ENCODE results near the gene ASPA. TPM values are rescaled to one million over a fixed set of nuclear protein-coding genes. Genes with fewer than 3 reads are reported as not detected.
"Not testable (repeated sequence)": the region's sequence is repeated elsewhere in the genome, so short reads cannot be mapped to it uniquely, and the experiment has no call there.

ASPA gene
- not detected for polyA plus RNA-seq (2013, experiment 1 of 2)
- not detected for polyA plus RNA-seq (2013, experiment 2 of 2)

GRCh38 chr17:3475812-3476610, at the start of gene ASPA:
TSS of gene ASPA (plus strand) at chr17:3475997. CDS start at chr17:3476160, 163 bp downstream.
- peaks cover 0 to 2% of the 10 kb centered on the region in 2 donors for H3K9me3 ChIP-seq (replicated peaks in 1 of 2; ENCODE audit: control insufficient read depth in 2 of 2, insufficient read depth in 1 of 2, low read depth in 1 of 2, low read length in 2 of 2)
- no peak within 1 kb of the TSS for H3K23ac ChIP-seq (ENCODE audit: low read depth, low read length, poor library complexity)
- H3K4me1 ChIP-seq (ENCODE audit: control insufficient read depth in 2 of 2, insufficient read depth in 1 of 2, low read depth in 1 of 2, low read length in 2 of 2): no peaks in the 10 kb centered on the region
- DNase-seq (ENCODE audit: low spot score): no peak
- H3K27ac ChIP-seq (replicated peaks; ENCODE audit: low read length): no peak within 1 kb of the TSS
- no peak within 1 kb of the TSS for H2BK15ac ChIP-seq (ENCODE audit: low read length)
- no peak within 1 kb of the TSS for H2AK5ac ChIP-seq (ENCODE audit: low read depth, low read length)
- H2AFZ ChIP-seq (ENCODE audit: low read length): no peak within 1 kb of the TSS
- H3K36me3 ChIP-seq (replicated peaks in 1 of 2; ENCODE audit: control insufficient read depth in 2 of 2, insufficient read depth in 2 of 2, low read length in 2 of 2): no peaks in the 10 kb centered on the region
- no peak within 1 kb of the TSS for H2BK5ac ChIP-seq (ENCODE audit: low read length)
- H3K79me1 ChIP-seq (ENCODE audit: low read depth, low read length): no peaks in the 10 kb centered on the region
- H3K9ac ChIP-seq (ENCODE audit: low read depth, low read length, poor library complexity): no peak within 1 kb of the TSS
- H3K4me2 ChIP-seq (ENCODE audit: insufficient read depth, low read length, poor library complexity, severe bottlenecking): no peak within 1 kb of the TSS
- H3K4me3 ChIP-seq (ENCODE audit: low read length in 2 of 2): no peak within 1 kb of the TSS
- no peak within 1 kb of the TSS for H3K14ac ChIP-seq (ENCODE audit: low read length)
- H4K91ac ChIP-seq (ENCODE audit: low read depth, low read length, poor library complexity): no peak within 1 kb of the TSS
- peaks cover 0 to 10% (median 0%) of the 10 kb centered on the region in 3 experiments for H3K27me3 ChIP-seq (ENCODE audit: control insufficient read depth in 3 of 3, insufficient read depth in 3 of 3, low read depth in 1 of 3, low read length in 3 of 3)
- no peak within 1 kb of the TSS for H2BK12ac ChIP-seq (ENCODE audit: low read length)
- H2BK120ac ChIP-seq (ENCODE audit: low read depth, low read length): no peak within 1 kb of the TSS
- no CpG with 5 or more reads among the region's 7 CpGs for WGBS, 2 donors (ENCODE audit: extremely low coverage in 2 of 2, insufficient read length in 2 of 2, insufficient replicate concordance in 1 of 2)
- H3K4ac ChIP-seq (ENCODE audit: low read length): no peak within 1 kb of the TSS
- no peak within 1 kb of the TSS for H4K8ac ChIP-seq (ENCODE audit: low read depth, low read length)
- no peak within 1 kb of the TSS for H3K18ac ChIP-seq (ENCODE audit: low read length)

GRCh38 chr17:3433215-3433614, 42.6 kb upstream of the ASPA start:
- DNase-seq (ENCODE audit: low spot score); H3K23ac ChIP-seq (ENCODE audit: low read depth, low read length, poor library complexity); H3K9me3 ChIP-seq (replicated peaks in 1 of 2; ENCODE audit: control insufficient read depth in 2 of 2, insufficient read depth in 1 of 2, low read depth in 1 of 2, low read length in 2 of 2); H2BK5ac ChIP-seq (ENCODE audit: low read length); H3K4me1 ChIP-seq (ENCODE audit: control insufficient read depth in 2 of 2, insufficient read depth in 1 of 2, low read depth in 1 of 2, low read length in 2 of 2); H4K8ac ChIP-seq (ENCODE audit: low read depth, low read length); H3K4me3 ChIP-seq (ENCODE audit: low read length in 2 of 2); H2BK12ac ChIP-seq (ENCODE audit: low read length); H3K79me1 ChIP-seq (ENCODE audit: low read depth, low read length); H2BK15ac ChIP-seq (ENCODE audit: low read length); H4K91ac ChIP-seq (ENCODE audit: low read depth, low read length, poor library complexity); H2AFZ ChIP-seq (ENCODE audit: low read length); H3K27ac ChIP-seq (replicated peaks; ENCODE audit: low read length); H2AK5ac ChIP-seq (ENCODE audit: low read depth, low read length); H3K36me3 ChIP-seq (replicated peaks in 1 of 2; ENCODE audit: control insufficient read depth in 2 of 2, insufficient read depth in 2 of 2, low read length in 2 of 2); H2BK120ac ChIP-seq (ENCODE audit: low read depth, low read length); H3K27me3 ChIP-seq (ENCODE audit: control insufficient read depth in 3 of 3, insufficient read depth in 3 of 3, low read depth in 1 of 3, low read length in 3 of 3); H3K4ac ChIP-seq (ENCODE audit: low read length); H3K9ac ChIP-seq (ENCODE audit: low read depth, low read length, poor library complexity); H3K4me2 ChIP-seq (ENCODE audit: insufficient read depth, low read length, poor library complexity, severe bottlenecking): not testable (repeated sequence)
- peak overlapping the region; percentile 28 for H3K18ac ChIP-seq (ENCODE audit: low read length)
- peak overlapping the region; percentile 2 for H3K14ac ChIP-seq (ENCODE audit: low read length)
- no CpG with 5 or more reads among the region's 7 CpGs for WGBS, 2 donors (ENCODE audit: extremely low coverage in 2 of 2, insufficient read length in 2 of 2, insufficient replicate concordance in 1 of 2)

GRCh38 chr17:3433741-3434140, 42.1 kb upstream of the ASPA start, which contains the start of gene OR1E2:
TSS of gene OR1E2 (minus strand) at chr17:3433841. CDS start at chr17:3433841, 0 bp downstream.
- Histone ChIP-seq H3K4me2 (ENCODE audit: insufficient read depth, low read length, poor library complexity, severe bottlenecking) (no peak within 1 kb of the TSS), H3K23ac (ENCODE audit: low read depth, low read length, poor library complexity) (no peak within 1 kb of the TSS), H3K27me3 (ENCODE audit: control insufficient read depth in 3 of 3, insufficient read depth in 3 of 3, low read depth in 1 of 3, low read length in 3 of 3) (no peaks in the 10 kb centered on the region), H2AK5ac (ENCODE audit: low read depth, low read length) (no peak within 1 kb of the TSS), H4K91ac (ENCODE audit: low read depth, low read length, poor library complexity) (no peak within 1 kb of the TSS), H3K9me3 (replicated peaks in 1 of 2; ENCODE audit: control insufficient read depth in 2 of 2, insufficient read depth in 1 of 2, low read depth in 1 of 2, low read length in 2 of 2) (no peaks in the 10 kb centered on the region), H2AFZ (ENCODE audit: low read length) (no peak within 1 kb of the TSS), H2BK15ac (ENCODE audit: low read length) (no peak within 1 kb of the TSS), H3K4ac (ENCODE audit: low read length) (no peak within 1 kb of the TSS), H3K4me1 (ENCODE audit: control insufficient read depth in 2 of 2, insufficient read depth in 1 of 2, low read depth in 1 of 2, low read length in 2 of 2) (no peaks in the 10 kb centered on the region), H2BK120ac (ENCODE audit: low read depth, low read length) (no peak within 1 kb of the TSS), H3K79me1 (ENCODE audit: low read depth, low read length) (no peaks in the 10 kb centered on the region), H3K36me3 (replicated peaks in 1 of 2; ENCODE audit: control insufficient read depth in 2 of 2, insufficient read depth in 2 of 2, low read length in 2 of 2) (no peaks in the 10 kb centered on the region), H3K14ac (ENCODE audit: low read length) (peak within 1 kb of the TSS; percentile 2), H3K18ac (ENCODE audit: low read length) (peak within 1 kb of the TSS; percentile 28), H2BK12ac (ENCODE audit: low read length) (no peak within 1 kb of the TSS), H3K9ac (ENCODE audit: low read depth, low read length, poor library complexity) (no peak within 1 kb of the TSS), H2BK5ac (ENCODE audit: low read length) (no peak within 1 kb of the TSS), H3K27ac (replicated peaks; ENCODE audit: low read length) (no peak within 1 kb of the TSS), H4K8ac (ENCODE audit: low read depth, low read length) (no peak within 1 kb of the TSS), H3K4me3 (ENCODE audit: low read length in 2 of 2) (no peak within 1 kb of the TSS)
- WGBS, 2 donors (ENCODE audit: extremely low coverage in 2 of 2, insufficient read length in 2 of 2, insufficient replicate concordance in 1 of 2): no CpG with 5 or more reads among the region's 3 CpGs
- no peak for DNase-seq (ENCODE audit: low spot score)

GRCh38 chr17:3438368-3438767, 37.4 kb upstream of the ASPA start:
- Histone ChIP-seq H3K79me1 (ENCODE audit: low read depth, low read length) (no peaks in the 10 kb centered on the region), H2BK120ac (ENCODE audit: low read depth, low read length) (no peak overlapping the region), H3K27ac (replicated peaks; ENCODE audit: low read length) (no peak overlapping the region), H3K4me1 (ENCODE audit: control insufficient read depth in 2 of 2, insufficient read depth in 1 of 2, low read depth in 1 of 2, low read length in 2 of 2) (no peaks in the 10 kb centered on the region), H3K14ac (ENCODE audit: low read length) (no peak overlapping the region), H3K27me3 (ENCODE audit: control insufficient read depth in 3 of 3, insufficient read depth in 3 of 3, low read depth in 1 of 3, low read length in 3 of 3) (peaks cover 0 to 2% (median 0%) of the 10 kb centered on the region in 3 experiments), H4K91ac (ENCODE audit: low read depth, low read length, poor library complexity) (no peak overlapping the region), H3K18ac (ENCODE audit: low read length) (no peak overlapping the region), H3K4me2 (ENCODE audit: insufficient read depth, low read length, poor library complexity, severe bottlenecking) (no peak overlapping the region), H2BK12ac (ENCODE audit: low read length) (no peak overlapping the region), H2AFZ (ENCODE audit: low read length) (no peak overlapping the region), H3K36me3 (replicated peaks in 1 of 2; ENCODE audit: control insufficient read depth in 2 of 2, insufficient read depth in 2 of 2, low read length in 2 of 2) (no peaks in the 10 kb centered on the region), H2BK5ac (ENCODE audit: low read length) (no peak overlapping the region), H4K8ac (ENCODE audit: low read depth, low read length) (no peak overlapping the region), H2BK15ac (ENCODE audit: low read length) (no peak overlapping the region), H3K23ac (ENCODE audit: low read depth, low read length, poor library complexity) (no peak overlapping the region), H2AK5ac (ENCODE audit: low read depth, low read length) (no peak overlapping the region), H3K9ac (ENCODE audit: low read depth, low read length, poor library complexity) (no peak overlapping the region), H3K9me3 (replicated peaks in 1 of 2; ENCODE audit: control insufficient read depth in 2 of 2, insufficient read depth in 1 of 2, low read depth in 1 of 2, low read length in 2 of 2) (no peaks in the 10 kb centered on the region), H3K4ac (ENCODE audit: low read length) (no peak overlapping the region), H3K4me3 (ENCODE audit: low read length in 2 of 2) (no peak overlapping the region)
- DNase-seq (ENCODE audit: low spot score): no peak
- WGBS, 2 donors (ENCODE audit: extremely low coverage in 2 of 2, insufficient read length in 2 of 2, insufficient replicate concordance in 1 of 2): no CpG with 5 or more reads among the region's 1 CpG
